Type B pancreatic cell (in vitro differentiated cells): ENCODE measurements around the gene CPEB4. TPM values are rescaled to one million over a fixed set of nuclear protein-coding genes. Genes with fewer than 3 reads are reported as not detected.

Source experiments
- DNase-seq: peaks from one replicate; pipeline ENCODE4 v3.0.0; 2021; ENCODE audit warnings: mixed read lengths; ENCODE audit not compliant: unreplicated experiment; ENCODE audit errors: extremely low spot score
- H3K27ac Mint-ChIP-seq: 2 replicates; pipeline ENCODE4 v1.8.0; 2021; ENCODE audit warnings: mild to moderate bottlenecking, mixed read lengths
- H3K27me3 Mint-ChIP-seq: 2 replicates; pipeline ENCODE4 v1.8.0; 2021; ENCODE audit warnings: mixed read lengths
- H3K36me3 Mint-ChIP-seq: 2 replicates; pipeline ENCODE4 v1.8.0; 2021; ENCODE audit warnings: mixed read lengths
- H3K4me1 Mint-ChIP-seq: one replicate; pipeline ENCODE4 v1.8.0; 2021; ENCODE audit warnings: mixed read lengths; ENCODE audit not compliant: unreplicated experiment
- H3K4me3 Mint-ChIP-seq: 2 replicates; pipeline ENCODE4 v1.8.0; 2021; ENCODE audit warnings: mild to moderate bottlenecking, mixed read lengths
- H3K9me3 Mint-ChIP-seq: 2 replicates; pipeline ENCODE4 v1.8.0; 2021; ENCODE audit warnings: mixed read lengths
- total RNA-seq: library from RNA; stranded (reverse); gene quantifications from 2 replicates; pipeline ENCODE4 v1.2.1, GENCODE V29; 2021; ENCODE audit warnings: low replicate concordance
- TF ChIP-seq, protein P1 (sequence below): fragments of 200-600 bp; sonication (generic); conservative IDR thresholded peaks from 2 replicates; pipeline ENCODE4 v1.5.0; 2021; ENCODE audit warnings: antibody characterized with exemption, mild to moderate bottlenecking

Gene CPEB4
- total RNA-seq, 1 donor from 2014 or later: 53.2 TPM

DNA sequence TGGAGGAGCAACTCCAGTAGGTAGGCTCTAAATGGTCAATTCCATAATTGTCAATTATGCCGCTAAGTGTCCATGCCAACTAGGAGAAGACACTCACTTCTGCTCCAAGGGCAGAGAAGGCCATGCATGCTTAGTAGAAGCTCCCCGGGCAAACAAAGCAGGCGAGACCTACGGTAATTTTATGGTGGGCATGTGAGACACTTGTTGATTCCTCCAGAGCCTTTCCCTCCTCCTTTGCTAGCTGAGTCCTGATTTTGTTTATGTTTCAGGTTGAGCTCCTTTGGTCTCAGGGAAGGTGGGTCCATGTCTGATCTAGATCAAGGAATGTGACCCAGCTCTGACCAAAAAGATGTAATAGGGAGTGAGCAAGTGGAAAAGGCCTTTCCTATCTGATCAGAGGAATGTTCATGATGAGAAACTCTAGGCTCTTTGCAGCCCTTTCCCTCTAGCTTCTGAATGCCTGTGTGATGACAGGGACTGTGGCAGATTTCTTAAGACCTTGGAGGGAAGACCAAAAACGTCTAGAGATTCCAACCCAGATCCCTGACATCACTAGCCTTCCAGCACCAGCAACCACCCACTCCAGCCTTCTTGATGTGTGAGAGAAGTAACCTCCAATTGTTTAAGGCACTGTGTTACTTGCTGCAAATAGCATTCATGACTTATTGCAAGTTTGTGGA is 7.7 kb upstream of the CPEB4 start:
- TF ChIP-seq, protein P1, sequence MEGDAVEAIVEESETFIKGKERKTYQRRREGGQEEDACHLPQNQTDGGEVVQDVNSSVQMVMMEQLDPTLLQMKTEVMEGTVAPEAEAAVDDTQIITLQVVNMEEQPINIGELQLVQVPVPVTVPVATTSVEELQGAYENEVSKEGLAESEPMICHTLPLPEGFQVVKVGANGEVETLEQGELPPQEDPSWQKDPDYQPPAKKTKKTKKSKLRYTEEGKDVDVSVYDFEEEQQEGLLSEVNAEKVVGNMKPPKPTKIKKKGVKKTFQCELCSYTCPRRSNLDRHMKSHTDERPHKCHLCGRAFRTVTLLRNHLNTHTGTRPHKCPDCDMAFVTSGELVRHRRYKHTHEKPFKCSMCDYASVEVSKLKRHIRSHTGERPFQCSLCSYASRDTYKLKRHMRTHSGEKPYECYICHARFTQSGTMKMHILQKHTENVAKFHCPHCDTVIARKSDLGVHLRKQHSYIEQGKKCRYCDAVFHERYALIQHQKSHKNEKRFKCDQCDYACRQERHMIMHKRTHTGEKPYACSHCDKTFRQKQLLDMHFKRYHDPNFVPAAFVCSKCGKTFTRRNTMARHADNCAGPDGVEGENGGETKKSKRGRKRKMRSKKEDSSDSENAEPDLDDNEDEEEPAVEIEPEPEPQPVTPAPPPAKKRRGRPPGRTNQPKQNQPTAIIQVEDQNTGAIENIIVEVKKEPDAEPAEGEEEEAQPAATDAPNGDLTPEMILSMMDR: no peak
- no peaks in the 10 kb centered on the region for H3K9me3 Mint-ChIP-seq
- H3K27me3 Mint-ChIP-seq: no peaks in the 10 kb centered on the region
- no peak overlapping the region for H3K27ac Mint-ChIP-seq
- no peak overlapping the region for H3K4me3 Mint-ChIP-seq
- no peaks in the 10 kb centered on the region for H3K36me3 Mint-ChIP-seq
- DNase-seq: no peak
- H3K4me1 Mint-ChIP-seq: peaks cover 10% of the 10 kb centered on the region

DNA sequence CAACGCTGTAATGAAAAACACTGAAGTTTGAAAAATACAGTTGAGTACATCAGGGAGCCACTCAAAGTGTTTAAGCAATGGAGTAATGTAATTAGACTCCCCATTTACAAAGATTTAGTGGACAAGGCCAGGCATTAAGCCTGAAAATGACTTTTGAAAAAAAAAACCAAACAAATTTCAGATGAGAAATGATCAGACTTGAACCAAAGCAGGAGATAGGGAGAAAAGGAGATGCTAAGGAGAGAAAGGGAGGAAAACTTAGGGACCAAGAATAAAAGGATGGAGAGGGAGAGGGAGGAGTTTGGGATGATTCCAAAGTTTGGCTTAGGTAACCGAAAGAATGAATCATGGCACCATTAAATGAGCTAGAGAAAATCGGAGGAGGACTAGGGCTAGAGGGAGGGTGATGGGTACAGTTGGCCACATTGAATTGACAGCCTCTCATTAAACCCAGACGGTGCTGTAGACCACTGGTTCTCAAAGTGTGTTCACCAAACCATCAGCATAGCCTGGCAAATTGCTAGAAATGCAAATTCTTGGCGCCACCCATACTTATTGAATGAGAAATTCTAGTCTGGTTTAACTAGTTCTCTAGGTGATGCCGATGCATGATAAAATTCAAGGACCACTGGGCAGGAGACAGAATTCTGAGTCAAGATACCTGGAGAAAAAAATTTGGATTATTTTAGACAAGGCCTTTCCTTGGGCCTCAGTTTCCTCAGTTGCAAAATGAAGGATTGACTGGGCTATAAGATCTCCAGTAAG is 6.2 kb upstream of the CPEB4 start:
- Mint-ChIP-seq H3K4me3 (no peak overlapping the region), H3K36me3 (no peaks in the 10 kb centered on the region), H3K27ac (no peak overlapping the region), H3K27me3 (no peaks in the 10 kb centered on the region), H3K4me1 (peaks cover 21% of the 10 kb centered on the region), H3K9me3 (no peaks in the 10 kb centered on the region)
- TF ChIP-seq, protein P1: no peak
- no peak for DNase-seq

DNA sequence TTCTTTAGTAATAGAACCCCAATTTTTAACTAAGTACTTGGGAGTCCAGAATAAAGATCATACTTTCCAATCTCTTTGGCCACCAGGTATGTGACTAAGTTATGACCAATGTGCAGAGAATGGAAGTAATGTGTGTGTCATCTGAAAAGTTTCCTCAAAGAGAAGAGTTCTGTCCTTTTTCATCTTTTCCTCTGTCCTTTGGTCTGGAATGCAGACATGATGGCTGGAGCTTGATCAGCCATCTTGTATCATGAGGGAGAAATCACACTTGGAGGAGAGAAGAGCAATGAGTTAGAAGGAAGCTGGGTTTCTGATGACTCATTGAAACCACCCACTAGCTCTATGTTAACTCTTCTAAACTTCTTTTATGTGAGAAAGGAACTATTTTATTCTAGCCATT is 5.5 kb upstream of the CPEB4 start:
- peaks cover 21% of the 10 kb centered on the region for H3K4me1 Mint-ChIP-seq
- no peak overlapping the region for H3K4me3 Mint-ChIP-seq
- H3K36me3 Mint-ChIP-seq: no peaks in the 10 kb centered on the region
- H3K27ac Mint-ChIP-seq: no peak overlapping the region
- TF ChIP-seq, protein P1: no peak
- H3K27me3 Mint-ChIP-seq: no peaks in the 10 kb centered on the region
- DNase-seq: no peak
- H3K9me3 Mint-ChIP-seq: no peaks in the 10 kb centered on the region

DNA sequence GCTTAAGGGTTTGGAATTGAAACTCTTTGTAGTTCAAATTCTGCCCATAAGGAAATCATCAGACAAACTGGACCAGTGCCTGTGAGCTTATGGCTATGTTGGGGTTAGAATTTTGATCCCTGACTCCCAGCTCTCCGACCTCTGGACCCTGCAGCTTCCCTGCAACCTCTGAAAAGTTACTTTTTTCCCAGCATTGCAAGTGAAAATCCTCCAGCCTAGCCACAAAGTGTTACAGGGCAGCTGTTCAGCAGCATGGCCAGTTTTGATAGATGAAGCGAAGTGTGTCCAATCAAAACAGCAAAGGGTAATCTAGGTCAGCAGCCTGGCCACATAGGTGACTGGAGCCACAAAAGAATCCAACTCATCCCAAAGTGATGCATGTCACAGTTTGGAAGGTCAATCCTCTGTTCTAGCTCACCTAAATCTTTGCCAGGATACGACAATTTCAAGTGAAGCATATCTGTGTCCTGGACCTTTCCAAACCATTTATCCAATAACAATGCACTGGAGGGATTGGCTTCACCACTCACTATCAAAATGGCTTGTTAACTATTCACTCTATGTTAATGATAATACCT is 4.7 kb upstream of the CPEB4 start:
- H3K36me3 Mint-ChIP-seq: no peaks in the 10 kb centered on the region
- no peaks in the 10 kb centered on the region for H3K9me3 Mint-ChIP-seq
- H3K27ac Mint-ChIP-seq: peak overlapping the region; percentile 39
- H3K27me3 Mint-ChIP-seq: peaks cover 4% of the 10 kb centered on the region
- DNase-seq: no peak
- H3K4me3 Mint-ChIP-seq: no peak overlapping the region
- TF ChIP-seq, protein P1: no peak
- peaks cover 28% of the 10 kb centered on the region for H3K4me1 Mint-ChIP-seq

DNA sequence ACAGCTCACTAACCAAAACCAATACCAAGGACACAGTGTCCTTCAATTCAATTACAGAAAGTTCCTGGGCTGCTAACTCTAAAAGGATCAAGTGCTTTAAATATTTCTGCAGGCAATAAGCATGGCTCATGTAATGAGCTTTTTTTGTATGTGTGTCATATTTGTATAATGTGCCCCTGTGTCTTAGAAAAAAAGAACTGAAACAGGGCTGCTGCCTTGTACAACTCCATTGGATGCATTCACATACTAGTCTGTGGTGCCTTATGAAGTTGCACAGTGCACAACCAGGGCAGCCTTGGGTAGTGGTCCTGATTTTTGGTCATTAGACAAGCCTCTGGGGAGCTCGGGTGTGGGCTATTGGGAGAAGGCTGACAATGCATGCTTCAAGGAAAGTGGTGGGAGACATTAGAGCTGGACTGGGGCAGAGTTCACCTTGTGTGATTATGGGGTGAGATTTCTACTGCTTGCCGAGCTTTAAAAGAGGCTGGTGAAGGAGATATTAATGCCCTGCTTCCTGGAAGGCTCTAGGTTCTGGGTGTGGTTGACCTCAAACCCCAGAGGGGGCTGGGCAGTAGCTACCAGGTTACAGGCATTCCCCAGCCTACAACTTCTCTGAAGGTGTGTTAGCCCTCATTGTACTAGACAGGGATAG is 3.6 kb upstream of the CPEB4 start:
- Mint-ChIP-seq H3K36me3 (no peaks in the 10 kb centered on the region), H3K4me1 (peaks cover 28% of the 10 kb centered on the region), H3K27me3 (peaks cover 9% of the 10 kb centered on the region), H3K9me3 (no peaks in the 10 kb centered on the region), H3K27ac (peak overlapping the region; percentile 70), H3K4me3 (no peak overlapping the region)
- TF ChIP-seq, protein P1: no peak
- DNase-seq: no peak
